GM18507 (cell line): ENCODE data around the gene MAGEF1.

ENCODE experiments used
- DNase-seq: peaks from one replicate; pipeline ENCODE4 v3.0.0; 2011; ENCODE audit warnings: low read depth; ENCODE audit not compliant: insufficient read length; ENCODE audit errors: extremely low spot score
- FAIRE-seq: peaks from 2 replicates; lab custom pipeline; 2011; peaks lifted over from hg19 to GRCh38; lab: Jason Lieb, UNC

Gene MAGEF1

GRCh38 chr3:184677344-184678316, 34.2 kb downstream of the MAGEF1 start:
- DNase-seq (no peak), FAIRE-seq (no peak)

GRCh38 chr3:184676927-184677326, 34.9 kb downstream of the MAGEF1 start:
- FAIRE-seq = no peak
- no peak for DNase-seq

GRCh38 chr3:184674626-184675025, 37.2 kb downstream of the MAGEF1 start:
- FAIRE-seq = no peak
- DNase-seq = no peak

GRCh38 chr3:184672977-184673870, 38.6 kb downstream of the MAGEF1 start:
- FAIRE-seq (no peak), DNase-seq (no peak)

- DNase-seq = no peak
- FAIRE-seq = no peak
These were observed 39.5 kb downstream of the MAGEF1 start for GRCh38 chr3:184672335-184672734.

- FAIRE-seq (no peak), DNase-seq (no peak)
These were observed 41.7 kb downstream of the MAGEF1 start for GRCh38 chr3:184670091-184670602.

GRCh38 chr3:184669578-184669977, 42.3 kb downstream of the MAGEF1 start:
- FAIRE-seq (no peak), DNase-seq (no peak)

GRCh38 chr3:184666442-184666841, 45.4 kb downstream of the MAGEF1 start:
- no peak for FAIRE-seq
- DNase-seq = no peak

GRCh38 chr3:184665101-184665500, 46.8 kb downstream of the MAGEF1 start:
- DNase-seq (no peak), FAIRE-seq (no peak)

- DNase-seq = no peak
- no peak for FAIRE-seq
These were observed 48.1 kb downstream of the MAGEF1 start for GRCh38 chr3:184663756-184664155.

- FAIRE-seq (no peak), DNase-seq (no peak)
These were observed 48.5 kb downstream of the MAGEF1 start for GRCh38 chr3:184663356-184663755.

GRCh38 chr3:184662187-184662586, 49.7 kb downstream of the MAGEF1 start:
- DNase-seq (no peak), FAIRE-seq (no peak)

GRCh38 chr3:184660931-184661330, 50.9 kb downstream of the MAGEF1 start:
- FAIRE-seq = no peak
- no peak for DNase-seq
